IMR-90 (cell line): ENCODE data around the gene RAP1GAP2. TPM values are rescaled to one million over a fixed set of nuclear protein-coding genes. Genes with fewer than 3 reads are reported as not detected.

Source experiments
- ATAC-seq: fragments of 200-7000 bp; cut with Tn5 transposase; 2 replicates; pipeline ENCODE4 v1.9.1; 2020; ENCODE audit warnings: low read depth, mild to moderate bottlenecking, moderate library complexity
- BruUV-seq: library from RNA; stranded (reverse); fragments of 400-500 nt; replicated peaks from 2 replicates; lab custom pipeline; 2021; lab: Mats Ljungman, UMichigan
- CTCF ChIA-PET: fragments of 300-600 bp; formaldehyde crosslinking; extraction: SDS; loops from one replicate; lab custom pipeline; 2021; ENCODE audit warnings: antibody characterized with exemption; lab: Yijun Ruan, JAX
- POLR2A ChIA-PET: fragments of 300-600 bp; sonication (Branson Sonifier 250); formaldehyde crosslinking; loops from one replicate; lab custom pipeline; 2022; ENCODE audit warnings: antibody characterized with exemption; ENCODE audit not compliant: unreplicated experiment; lab: Charles Lee
- DNase-seq: peaks from one replicate; pipeline ENCODE4 v3.0.0; 2013
- H2AFZ ChIP-seq: replicated peaks from 2 replicates; pipeline ENCODE3; 2013; ENCODE audit warnings: low read length, mild to moderate bottlenecking; ENCODE audit not compliant: poor library complexity
- H2AK5ac ChIP-seq: 2 replicates; pipeline ENCODE4 v1.6.1; 2013; ENCODE audit warnings: low read depth, low read length, inconsistent platforms
- H2AK9ac ChIP-seq: replicated peaks from 2 replicates; pipeline ENCODE3; 2013; ENCODE audit warnings: mild to moderate bottlenecking, low read depth, low read length, moderate library complexity; ENCODE audit not compliant: poor library complexity
- H2BK120ac ChIP-seq: 2 replicates; pipeline ENCODE4 v1.6.1; 2013; ENCODE audit warnings: low read depth, low read length, inconsistent platforms
- H2BK15ac ChIP-seq: 3 replicates; pipeline ENCODE4 v1.6.1; 2013; ENCODE audit warnings: low read depth, low read length, inconsistent platforms
- H2BK20ac ChIP-seq: 2 replicates; pipeline ENCODE4 v1.6.1; 2013; ENCODE audit warnings: low read depth, mild to moderate bottlenecking, inconsistent platforms, low read length, moderate library complexity
- H2BK5ac ChIP-seq: 2 replicates; pipeline ENCODE4 v1.6.1; 2013; ENCODE audit warnings: mild to moderate bottlenecking, low read depth, low read length, inconsistent platforms; ENCODE audit not compliant: poor library complexity, severe bottlenecking
- H3K14ac ChIP-seq: replicated peaks from 2 replicates; pipeline ENCODE4 v1.6.1; 2013; ENCODE audit warnings: low read depth, low read length, inconsistent platforms
- H3K18ac ChIP-seq: 2 replicates; pipeline ENCODE4 v1.6.1; 2013; ENCODE audit warnings: low read depth, low read length, control low read depth
- H3K23ac ChIP-seq: 2 replicates; pipeline ENCODE4 v1.6.1; 2013; ENCODE audit warnings: low read depth, low read length, inconsistent platforms
- H3K27ac ChIP-seq: 2 replicates; pipeline ENCODE4 v1.5.1; 2013; ENCODE audit warnings: mild to moderate bottlenecking, control low read depth, low read length; ENCODE audit not compliant: insufficient read depth
- H3K27me3 ChIP-seq: 2 replicates; pipeline ENCODE4 v1.6.1; 2013; ENCODE audit warnings: low read length; ENCODE audit not compliant: control insufficient read depth, insufficient read depth
- H3K36me3 ChIP-seq: 2 replicates; pipeline ENCODE4 v1.6.1; 2013; ENCODE audit warnings: low read length, mixed read lengths; ENCODE audit not compliant: control insufficient read depth, insufficient read depth
- H3K4ac ChIP-seq: 2 replicates; pipeline ENCODE4 v1.6.1; 2013; ENCODE audit warnings: low read depth, low read length, inconsistent platforms
- H3K4me1 ChIP-seq: 2 replicates; pipeline ENCODE4 v1.6.1; 2013; ENCODE audit warnings: low read length, mixed read lengths; ENCODE audit not compliant: control insufficient read depth, insufficient read depth
- H3K4me2 ChIP-seq: 2 replicates; pipeline ENCODE4 v1.6.1; 2013; ENCODE audit warnings: low read depth, mild to moderate bottlenecking, control low read depth, low read length, moderate library complexity
- H3K4me3 ChIP-seq: 2 replicates; pipeline ENCODE4 v1.5.1; 2013; ENCODE audit warnings: low read depth, mild to moderate bottlenecking, control low read depth, low read length, moderate library complexity; ENCODE audit not compliant: insufficient read depth
- H3K56ac ChIP-seq: 2 replicates; pipeline ENCODE4 v1.6.1; 2013; ENCODE audit warnings: low read length, inconsistent platforms; ENCODE audit not compliant: insufficient read depth; ENCODE audit errors: extremely low read depth
- H3K79me1 ChIP-seq, 2 experiments: 2 replicates each; pipeline ENCODE4 v1.6.1; 2013; ENCODE audit warnings: low read length in 2 of 2, inconsistent platforms in 1 of 2, low read depth in 1 of 2
- H3K9ac ChIP-seq: 2 replicates; pipeline ENCODE4 v1.6.1; 2013; ENCODE audit warnings: low read depth, low read length, control low read depth
- H3K9me1 ChIP-seq: 2 replicates; pipeline ENCODE4 v1.6.1; 2013; ENCODE audit warnings: low read length, inconsistent platforms; ENCODE audit not compliant: insufficient read depth
- H3K9me3 ChIP-seq: 2 replicates; pipeline ENCODE4 v1.6.1; 2013; ENCODE audit warnings: low read length; ENCODE audit not compliant: control insufficient read depth, insufficient read depth
- H4K20me1 ChIP-seq: 2 replicates; pipeline ENCODE4 v1.6.1; 2013; ENCODE audit warnings: low read length, inconsistent platforms; ENCODE audit not compliant: insufficient read depth
- H4K5ac ChIP-seq: 2 replicates; pipeline ENCODE4 v1.6.1; 2013; ENCODE audit warnings: mild to moderate bottlenecking, low read depth, low read length, control low read depth
- H4K8ac ChIP-seq, 2 experiments: 2 replicates each; pipeline ENCODE4 v1.6.1; 2013; ENCODE audit warnings: low read depth in 2 of 2, low read length in 2 of 2, control low read depth in 1 of 2, inconsistent platforms in 1 of 2
- H4K91ac ChIP-seq: 2 replicates; pipeline ENCODE4 v1.6.1; 2013; ENCODE audit warnings: low read depth, low read length, inconsistent platforms; ENCODE audit not compliant: insufficient read depth
- BHLHE40 ChIP-seq: fragments of 150-350 bp; IDR thresholded peaks from 2 replicates; pipeline ENCODE4 v1.6.1; 2016; ENCODE audit warnings: mild to moderate bottlenecking, low read depth, low read length
- CEBPB ChIP-seq: IDR thresholded peaks from 2 replicates; pipeline ENCODE4 v1.6.1; 2012; ENCODE audit warnings: low read depth, low read length, improper control_type of control experiment
- CHD1 ChIP-seq: IDR thresholded peaks from 2 replicates; pipeline ENCODE4 v1.6.1; 2012; ENCODE audit warnings: low read depth, low read length, improper control_type of control experiment
- FOS ChIP-seq: fragments of 150-350 bp; IDR thresholded peaks from 2 replicates; pipeline ENCODE4 v1.6.1; 2016; ENCODE audit warnings: low read depth, low read length
- MAFK ChIP-seq: IDR thresholded peaks from 2 replicates; pipeline ENCODE4 v1.6.1; 2012; ENCODE audit warnings: low read depth, low read length, improper control_type of control experiment
- MAZ ChIP-seq: IDR thresholded peaks from 2 replicates; pipeline ENCODE4 v1.6.1; 2012; ENCODE audit warnings: low read depth, mild to moderate bottlenecking, low read length, improper control_type of control experiment, moderate library complexity, borderline replicate concordance
- MXI1 ChIP-seq: IDR thresholded peaks from 2 replicates; pipeline ENCODE4 v1.6.1; 2012; ENCODE audit warnings: low read depth, mild to moderate bottlenecking, low read length, moderate library complexity, borderline replicate concordance
- NFE2L2 ChIP-seq: fragments of 150-350 bp; IDR thresholded peaks from 2 replicates; pipeline ENCODE4 v1.6.1; 2016; ENCODE audit warnings: low read depth, mild to moderate bottlenecking, low read length
- POLR2A ChIP-seq: IDR thresholded peaks from 2 replicates; pipeline ENCODE4 v1.6.1; 2012; ENCODE audit warnings: mild to moderate bottlenecking, low read depth, low read length
- RAD21 ChIP-seq: IDR thresholded peaks from 2 replicates; pipeline ENCODE4 v1.6.1; 2012; ENCODE audit warnings: low read length, improper control_type of control experiment
- RCOR1 ChIP-seq: IDR thresholded peaks from 2 replicates; pipeline ENCODE4 v1.6.1; 2012; ENCODE audit warnings: mild to moderate bottlenecking, low read length, improper control_type of control experiment; ENCODE audit not compliant: insufficient replicate concordance
- RFX5 ChIP-seq: IDR thresholded peaks from 2 replicates; pipeline ENCODE4 v1.8.0; 2012; ENCODE audit warnings: low read depth, mild to moderate bottlenecking, low read length, moderate library complexity
- SMC3 ChIP-seq: fragments of 150-350 bp; IDR thresholded peaks from 2 replicates; pipeline ENCODE4 v1.6.1; 2016; ENCODE audit warnings: low read depth, mild to moderate bottlenecking, antibody characterized with exemption, low read length, moderate library complexity
- WGBS, 2 experiments: methylation state at CpG; one replicate each; pipeline versions ENCODE4 v1.1.5 to v1.1.7; 2013; ENCODE audit warnings: missing lambda C conversion rate in 2 of 2; ENCODE audit not compliant: insufficient read length in 1 of 2; ENCODE audit errors: extremely low coverage in 2 of 2; 5-methylcytosine and 5-hydroxymethylcytosine counted together
- dilution Hi-C: fragments of 300-500 bp; cut with HindIII; formaldehyde crosslinking; loops from one replicate; pipeline ENCODE4 v1.14.3; 2018; ENCODE audit warnings: low sequenced_read_pairs; ENCODE audit not compliant: unreplicated experiment
- in situ Hi-C: fragments of 300-500 bp; cut with MboI; formaldehyde crosslinking; loops from 3 replicates; pipeline ENCODE4 v1.14.3; 2019; ENCODE audit warnings: low sequenced_read_pairs, inconsistent platforms, mixed read lengths
- intact Hi-C: fragments of 100-400 bp; cut with micrococcal nuclease; formaldehyde crosslinking; loops from 2 replicates; pipeline ENCODE4 v1.10.0; 2022
- polyA plus RNA-seq, 3 experiments: library from polyadenylated mRNA; depleted of rRNA; stranded (reverse); fragments of >200 nt; gene quantifications; 2 replicates each; pipeline ENCODE4 v1.2.3, GENCODE V29; 2012; ENCODE audit warnings: low replicate concordance in 1 of 3
- total RNA-seq: library from RNA; depleted of rRNA; stranded (reverse); fragments of >200 nt; gene quantifications from 2 replicates; pipeline ENCODE4 v1.2.3, GENCODE V29; 2012
- TF ChIP-seq, protein P1 (sequence below): fragments of 150-350 bp; IDR thresholded peaks from 2 replicates; pipeline ENCODE4 v1.6.1; 2016; ENCODE audit warnings: low read depth, mild to moderate bottlenecking, low read length, moderate library complexity, borderline replicate concordance
- TF ChIP-seq, protein P2 (sequence below): fragments of 150-350 bp; IDR thresholded peaks from 2 replicates; pipeline ENCODE4 v1.6.1; 2017; ENCODE audit warnings: mild to moderate bottlenecking, antibody characterized with exemption, low read length, low read depth
- TF ChIP-seq, protein P3 (sequence below): conservative IDR thresholded peaks from 2 replicates; pipeline ENCODE4 v1.5.1; 2012; ENCODE audit warnings: mild to moderate bottlenecking, low read depth, low read length, improper control_type of control experiment

RAP1GAP2 gene
- total and polyA plus RNA-seq, 2 of the 4 experiments (the other 2 are of a cell fraction), result 5.7 to 7.5 TPM

DNA sequence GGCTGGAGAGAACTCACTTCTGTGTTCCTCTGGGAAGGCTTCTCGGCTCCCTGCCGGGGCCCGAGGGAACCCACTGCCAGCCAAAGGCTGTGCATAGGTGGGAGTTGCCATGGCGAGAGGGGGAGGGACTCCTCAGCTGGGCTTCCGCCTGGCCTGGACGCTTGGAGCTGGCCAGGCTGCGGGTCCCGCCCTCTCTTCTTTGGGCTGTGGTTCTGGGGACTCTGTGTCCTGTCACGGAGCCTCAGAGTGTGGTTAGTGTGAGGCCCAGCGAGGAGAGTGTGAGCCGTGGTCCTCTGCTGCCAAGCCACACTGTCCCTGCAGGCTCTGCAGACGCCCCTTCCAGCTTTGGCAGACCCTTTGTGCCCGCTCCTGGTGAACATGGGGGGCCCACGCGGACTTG, 144.1 kb downstream of the RAP1GAP2 start:
- Histone ChIP-seq H4K5ac (no peak overlapping the region), H3K27me3 (no peaks in the 10 kb centered on the region), H2BK20ac (no peak overlapping the region), H2BK15ac (no peak overlapping the region), H3K36me3 (no peaks in the 10 kb centered on the region), H4K20me1 (no peaks in the 10 kb centered on the region), H3K18ac (no peak overlapping the region), H3K9me1 (no peaks in the 10 kb centered on the region; the same call in none of the 2 replicates), H2AK9ac (no peak overlapping the region), H3K4me1 (no peaks in the 10 kb centered on the region), H4K91ac (no peak overlapping the region), H3K27ac (no peak overlapping the region), H2BK120ac (no peak overlapping the region), H3K4ac (no peak overlapping the region), H2BK5ac (no peak overlapping the region), H3K23ac (no peak overlapping the region), H2AFZ (no peak overlapping the region), H3K56ac (no peak overlapping the region), H3K4me3 (no peak overlapping the region), H2AK5ac (no peak overlapping the region), H4K8ac (no peak overlapping the region), H3K79me1 (peaks cover 3 to 4% of the 10 kb centered on the region in 2 experiments; a peak in 1 of 4 replicates), H3K14ac (no peak overlapping the region), H3K9ac (no peak overlapping the region), H3K4me2 (no peak overlapping the region), H3K9me3 (no peaks in the 10 kb centered on the region)
- CTCF ChIA-PET, result no interaction called here
- no TSS peak for BruUV-seq
- TF ChIP-seq RCOR1 (no peak), RFX5 (no peak), MAZ (no peak), CEBPB (no peak), RAD21 (no peak), POLR2A (no peak), MAFK (no peak), CHD1 (no peak), BHLHE40 (no peak), FOS (no peak), SMC3 (no peak), MXI1 (no peak), NFE2L2 (no peak)
- TF ChIP-seq, protein P1, sequence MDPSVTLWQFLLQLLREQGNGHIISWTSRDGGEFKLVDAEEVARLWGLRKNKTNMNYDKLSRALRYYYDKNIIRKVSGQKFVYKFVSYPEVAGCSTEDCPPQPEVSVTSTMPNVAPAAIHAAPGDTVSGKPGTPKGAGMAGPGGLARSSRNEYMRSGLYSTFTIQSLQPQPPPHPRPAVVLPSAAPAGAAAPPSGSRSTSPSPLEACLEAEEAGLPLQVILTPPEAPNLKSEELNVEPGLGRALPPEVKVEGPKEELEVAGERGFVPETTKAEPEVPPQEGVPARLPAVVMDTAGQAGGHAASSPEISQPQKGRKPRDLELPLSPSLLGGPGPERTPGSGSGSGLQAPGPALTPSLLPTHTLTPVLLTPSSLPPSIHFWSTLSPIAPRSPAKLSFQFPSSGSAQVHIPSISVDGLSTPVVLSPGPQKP, result no peak
- TF ChIP-seq, protein P2, sequence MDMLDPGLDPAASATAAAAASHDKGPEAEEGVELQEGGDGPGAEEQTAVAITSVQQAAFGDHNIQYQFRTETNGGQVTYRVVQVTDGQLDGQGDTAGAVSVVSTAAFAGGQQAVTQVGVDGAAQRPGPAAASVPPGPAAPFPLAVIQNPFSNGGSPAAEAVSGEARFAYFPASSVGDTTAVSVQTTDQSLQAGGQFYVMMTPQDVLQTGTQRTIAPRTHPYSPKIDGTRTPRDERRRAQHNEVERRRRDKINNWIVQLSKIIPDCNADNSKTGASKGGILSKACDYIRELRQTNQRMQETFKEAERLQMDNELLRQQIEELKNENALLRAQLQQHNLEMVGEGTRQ, result no peak
- TF ChIP-seq, protein P3, sequence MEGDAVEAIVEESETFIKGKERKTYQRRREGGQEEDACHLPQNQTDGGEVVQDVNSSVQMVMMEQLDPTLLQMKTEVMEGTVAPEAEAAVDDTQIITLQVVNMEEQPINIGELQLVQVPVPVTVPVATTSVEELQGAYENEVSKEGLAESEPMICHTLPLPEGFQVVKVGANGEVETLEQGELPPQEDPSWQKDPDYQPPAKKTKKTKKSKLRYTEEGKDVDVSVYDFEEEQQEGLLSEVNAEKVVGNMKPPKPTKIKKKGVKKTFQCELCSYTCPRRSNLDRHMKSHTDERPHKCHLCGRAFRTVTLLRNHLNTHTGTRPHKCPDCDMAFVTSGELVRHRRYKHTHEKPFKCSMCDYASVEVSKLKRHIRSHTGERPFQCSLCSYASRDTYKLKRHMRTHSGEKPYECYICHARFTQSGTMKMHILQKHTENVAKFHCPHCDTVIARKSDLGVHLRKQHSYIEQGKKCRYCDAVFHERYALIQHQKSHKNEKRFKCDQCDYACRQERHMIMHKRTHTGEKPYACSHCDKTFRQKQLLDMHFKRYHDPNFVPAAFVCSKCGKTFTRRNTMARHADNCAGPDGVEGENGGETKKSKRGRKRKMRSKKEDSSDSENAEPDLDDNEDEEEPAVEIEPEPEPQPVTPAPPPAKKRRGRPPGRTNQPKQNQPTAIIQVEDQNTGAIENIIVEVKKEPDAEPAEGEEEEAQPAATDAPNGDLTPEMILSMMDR, result no peak
- DNase-seq, result no peak
- 73% methylated on average over 3 of the region's 15 CpGs; no CpG with 5 or more reads in 1 of the 2 experiments for WGBS, 2 experiments
- POLR2A ChIA-PET, result no interaction called here
- in situ Hi-C loops (no loop called here), dilution Hi-C loops (no loop called here), intact Hi-C loops (no loop called here)
- no peak for ATAC-seq
